GM12875 (cell line): ENCODE results near the gene PFDN1.

ENCODE experiments used
- H3K4me3 ChIP-seq: one replicate; pipeline ENCODE4 v1.5.1; 2011; ENCODE audit warnings: low read depth, low read length, control low read depth
- TF ChIP-seq, protein P1 (sequence below): IDR thresholded peaks from 2 replicates; pipeline ENCODE4 v1.5.1; 2011; ENCODE audit warnings: low read depth, mild to moderate bottlenecking, control low read depth, inconsistent platforms, low read length, moderate library complexity, borderline replicate concordance; ENCODE audit not compliant: insufficient read depth

Gene PFDN1

DNA sequence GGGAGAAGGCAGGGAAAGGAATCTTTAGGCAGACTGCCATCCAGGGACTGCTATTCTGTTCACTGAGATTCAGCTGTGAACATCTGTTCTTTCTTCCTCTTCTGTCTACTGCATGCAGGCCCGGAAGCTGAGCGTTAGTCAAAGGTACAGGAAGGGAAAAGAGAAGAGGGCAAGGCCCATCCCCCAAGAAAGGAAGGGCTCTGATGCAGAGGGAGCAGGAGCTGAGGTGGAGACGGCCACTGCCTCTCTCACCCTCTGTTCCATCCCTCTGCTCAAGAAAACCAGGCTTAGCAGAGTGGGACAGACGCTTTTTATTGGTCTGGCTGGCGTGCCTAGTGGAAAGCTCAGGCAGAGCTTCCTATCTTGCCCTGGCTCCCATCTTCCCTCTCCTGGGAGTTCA lies 57.6 kb downstream of the PFDN1 start:
- H3K4me3 ChIP-seq: no peak overlapping the region
- TF ChIP-seq, protein P1, sequence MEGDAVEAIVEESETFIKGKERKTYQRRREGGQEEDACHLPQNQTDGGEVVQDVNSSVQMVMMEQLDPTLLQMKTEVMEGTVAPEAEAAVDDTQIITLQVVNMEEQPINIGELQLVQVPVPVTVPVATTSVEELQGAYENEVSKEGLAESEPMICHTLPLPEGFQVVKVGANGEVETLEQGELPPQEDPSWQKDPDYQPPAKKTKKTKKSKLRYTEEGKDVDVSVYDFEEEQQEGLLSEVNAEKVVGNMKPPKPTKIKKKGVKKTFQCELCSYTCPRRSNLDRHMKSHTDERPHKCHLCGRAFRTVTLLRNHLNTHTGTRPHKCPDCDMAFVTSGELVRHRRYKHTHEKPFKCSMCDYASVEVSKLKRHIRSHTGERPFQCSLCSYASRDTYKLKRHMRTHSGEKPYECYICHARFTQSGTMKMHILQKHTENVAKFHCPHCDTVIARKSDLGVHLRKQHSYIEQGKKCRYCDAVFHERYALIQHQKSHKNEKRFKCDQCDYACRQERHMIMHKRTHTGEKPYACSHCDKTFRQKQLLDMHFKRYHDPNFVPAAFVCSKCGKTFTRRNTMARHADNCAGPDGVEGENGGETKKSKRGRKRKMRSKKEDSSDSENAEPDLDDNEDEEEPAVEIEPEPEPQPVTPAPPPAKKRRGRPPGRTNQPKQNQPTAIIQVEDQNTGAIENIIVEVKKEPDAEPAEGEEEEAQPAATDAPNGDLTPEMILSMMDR: no peak

DNA sequence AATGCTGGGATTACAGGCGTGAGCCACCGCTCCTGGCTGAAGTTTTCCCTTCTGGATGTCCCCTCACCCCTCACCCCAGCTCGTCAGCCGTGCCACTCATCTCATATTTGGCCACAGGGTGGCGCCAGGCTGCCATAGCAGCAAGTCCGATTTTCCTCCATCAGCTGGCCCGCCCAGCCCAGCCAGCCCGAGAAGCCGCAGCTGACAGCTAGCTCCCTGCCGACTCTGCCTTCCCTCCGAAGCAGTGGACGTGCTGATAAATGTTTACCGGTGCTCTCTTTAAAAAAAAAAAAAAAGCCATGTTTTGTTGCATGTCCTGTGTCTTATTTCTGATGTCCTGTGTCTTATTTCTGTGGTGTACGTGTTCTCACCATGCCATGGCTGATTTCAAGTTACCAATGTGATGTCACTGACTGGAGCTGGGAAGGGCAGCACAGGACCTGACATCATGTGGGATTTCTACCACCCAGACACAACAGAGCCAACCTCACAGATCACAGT lies 58.3 kb downstream of the PFDN1 start:
- no peak overlapping the region for H3K4me3 ChIP-seq
- TF ChIP-seq, protein P1: peak; percentile 80

DNA sequence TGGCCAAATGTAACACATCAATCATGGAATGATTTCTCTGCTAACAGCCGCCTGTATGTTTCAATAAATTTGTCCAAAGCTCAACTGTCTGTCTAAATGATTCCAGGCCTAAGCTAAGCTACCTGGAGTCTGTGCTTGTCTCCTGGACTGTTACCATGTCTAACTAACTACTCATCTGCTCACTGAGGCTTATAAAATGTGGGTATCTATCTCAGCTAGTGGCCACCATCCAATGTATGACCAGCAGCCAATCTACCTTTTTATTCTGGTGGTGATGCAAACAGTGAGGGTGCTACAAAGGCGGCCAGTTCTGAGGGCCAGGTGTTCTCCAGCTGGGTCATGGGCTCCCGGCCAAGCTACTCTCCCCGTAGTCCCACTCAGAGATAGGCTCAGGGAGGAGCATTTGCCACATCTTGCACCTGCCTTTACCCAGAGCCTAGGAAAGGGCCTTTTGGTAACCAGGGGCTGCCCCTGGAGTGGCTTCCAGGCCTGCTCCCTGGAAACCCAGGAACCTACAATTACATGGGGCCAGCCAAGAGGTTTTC lies 59.1 kb downstream of the PFDN1 start:
- TF ChIP-seq, protein P1: no peak
- no peak overlapping the region for H3K4me3 ChIP-seq

DNA sequence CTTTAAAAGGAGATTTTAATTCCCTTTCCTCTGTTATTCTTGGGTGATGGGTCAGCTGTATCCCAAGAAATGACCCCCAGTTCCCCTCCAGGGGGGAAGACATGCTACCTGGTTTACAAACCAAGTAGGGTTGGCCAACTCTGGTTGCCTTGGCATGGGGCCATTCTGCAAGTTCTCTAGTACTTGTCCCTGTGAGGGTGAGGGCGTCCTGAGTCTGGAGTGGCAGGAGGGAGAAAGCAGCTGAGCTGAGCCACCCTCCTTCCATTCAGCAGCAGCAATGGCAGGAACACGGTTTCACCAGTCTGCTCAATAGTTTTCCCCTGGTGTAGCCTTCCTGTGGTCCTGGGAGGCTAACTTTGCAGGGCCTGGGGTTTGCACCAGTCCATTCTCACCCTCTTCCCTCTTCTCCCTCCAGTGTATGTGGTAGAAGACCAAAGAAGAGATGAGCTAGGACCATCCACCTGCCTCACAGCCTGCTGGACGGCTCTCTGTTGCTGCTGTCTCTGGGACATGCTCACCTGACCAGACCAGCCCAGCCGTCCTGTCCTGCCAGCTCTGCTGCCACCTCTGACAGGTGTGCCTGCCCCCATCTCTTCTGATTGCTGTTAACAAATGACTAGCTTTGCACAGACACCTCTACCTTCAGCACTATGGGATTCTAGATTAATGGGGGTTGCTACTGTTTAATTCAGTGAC lies 59.9 kb downstream of the PFDN1 start:
- TF ChIP-seq, protein P1: no peak
- H3K4me3 ChIP-seq: no peak overlapping the region

DNA sequence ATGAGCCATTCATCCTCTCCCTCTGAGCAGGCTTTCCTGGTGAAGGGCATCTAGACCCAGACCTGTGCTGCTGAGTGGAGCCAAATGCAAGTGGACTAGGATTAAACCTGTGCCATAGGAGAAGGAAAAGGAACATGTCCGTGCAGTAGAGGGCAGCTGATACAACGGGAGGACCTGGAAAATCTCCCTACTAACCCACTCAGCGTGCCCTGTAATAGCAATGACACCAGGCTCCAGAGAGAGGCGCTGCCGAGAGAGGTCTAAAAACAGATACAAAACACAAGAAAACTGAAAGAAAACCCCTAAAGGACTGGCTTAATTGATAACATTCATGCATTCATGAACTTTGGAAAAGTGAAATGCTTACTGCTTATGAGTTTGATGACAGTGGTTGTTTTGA lies 60.8 kb downstream of the PFDN1 start:
- no peak overlapping the region for H3K4me3 ChIP-seq
- TF ChIP-seq, protein P1: no peak

DNA sequence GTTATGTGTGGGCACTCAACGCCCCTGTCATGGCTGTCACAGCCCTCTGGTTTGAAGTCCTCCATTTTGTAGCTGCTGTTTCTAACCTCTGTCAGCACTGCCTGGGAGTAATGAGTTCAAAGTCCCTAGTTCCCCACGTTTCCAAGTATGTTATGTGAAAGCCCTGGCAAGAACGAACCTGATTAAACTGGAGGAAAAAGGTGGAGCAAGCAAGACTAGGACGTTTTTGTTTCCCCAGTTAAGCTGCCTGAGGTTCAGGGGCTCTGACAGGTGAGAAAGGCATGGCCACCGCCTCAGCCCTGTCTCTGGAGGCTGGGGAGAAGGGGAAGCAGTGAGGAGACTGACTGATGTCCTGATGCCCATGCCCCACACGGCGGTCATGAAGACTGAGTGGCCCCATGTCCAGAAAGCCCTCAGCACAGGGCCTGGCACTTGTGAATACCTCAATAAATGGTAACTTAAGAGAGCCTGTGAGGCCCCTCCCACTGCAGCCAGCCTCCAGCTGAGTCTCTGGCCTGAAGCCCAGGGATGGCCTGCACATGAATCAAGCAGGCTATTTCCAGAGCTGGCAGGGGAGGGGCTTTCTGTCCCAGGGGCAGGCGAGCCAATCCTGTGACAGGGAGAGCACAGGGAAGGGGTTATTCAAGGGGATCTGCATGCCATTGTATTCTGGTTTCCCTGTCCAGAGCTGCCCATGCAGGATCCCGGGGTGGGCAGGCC lies 61.8 kb downstream of the PFDN1 start:
- no peak overlapping the region for H3K4me3 ChIP-seq
- TF ChIP-seq, protein P1: no peak
